B cell (primary cell): ENCODE data around the gene SLC7A6.

Experiments
- CTCF ChIP-seq: fragments of 200-600 bp; IDR thresholded peaks from one replicate; pipeline ENCODE4 v1.8.0; 2022; ENCODE audit warnings: antibody characterized with exemption, mild to moderate bottlenecking
- EZH2 ChIP-seq: IDR thresholded peaks from 2 replicates; pipeline ENCODE4 v1.6.1; 2012; ENCODE audit warnings: borderline replicate concordance, low read depth, mild to moderate bottlenecking, moderate library complexity, low read length; ENCODE audit not compliant: insufficient read depth, poor library complexity, severe bottlenecking

- no peak for TF ChIP-seq EZH2
- TF ChIP-seq CTCF = no peak
Measured at GRCh38 chr16:68319185-68319908, 55.0 kb downstream of the SLC7A6 start.
